Fibroblast of the aortic adventitia (primary cell): ENCODE data around the gene GATAD2A. TPM values are rescaled to one million over a fixed set of nuclear protein-coding genes. Genes with fewer than 3 reads are reported as not detected.

Experiments used
- DNase-seq: peaks from one replicate; pipeline ENCODE4 v3.0.0-alpha.2; 2010; ENCODE audit warnings: low read depth
- H3K4me3 ChIP-seq: 2 replicates; pipeline ENCODE4 v1.5.1; 2011; ENCODE audit warnings: low read depth, mild to moderate bottlenecking, control low read depth, low read length, moderate library complexity
- small RNA-seq: library from RNA; depleted of rRNA; stranded (forward); fragments of <200 nt; gene quantifications from one replicate; pipeline ENCODE3, GENCODE V24; 2012
- total RNA-seq: library from RNA; depleted of rRNA; stranded (reverse); fragments of >200 nt; gene quantifications from 2 replicates; pipeline ENCODE4 v1.2.3, GENCODE V29; 2012; ENCODE audit warnings: low replicate concordance
- TF ChIP-seq, protein P1 (sequence below): IDR thresholded peaks from 2 replicates; pipeline ENCODE4 v1.5.1; 2011; ENCODE audit warnings: mild to moderate bottlenecking, low read length, control low read depth, inconsistent platforms; ENCODE audit not compliant: insufficient read depth

GATAD2A gene
- total RNA-seq, 1 donor = 46.4 TPM

GRCh38 chr19:19558055-19558454 is 152.6 kb downstream of the GATAD2A start:
- TF ChIP-seq, protein P1, sequence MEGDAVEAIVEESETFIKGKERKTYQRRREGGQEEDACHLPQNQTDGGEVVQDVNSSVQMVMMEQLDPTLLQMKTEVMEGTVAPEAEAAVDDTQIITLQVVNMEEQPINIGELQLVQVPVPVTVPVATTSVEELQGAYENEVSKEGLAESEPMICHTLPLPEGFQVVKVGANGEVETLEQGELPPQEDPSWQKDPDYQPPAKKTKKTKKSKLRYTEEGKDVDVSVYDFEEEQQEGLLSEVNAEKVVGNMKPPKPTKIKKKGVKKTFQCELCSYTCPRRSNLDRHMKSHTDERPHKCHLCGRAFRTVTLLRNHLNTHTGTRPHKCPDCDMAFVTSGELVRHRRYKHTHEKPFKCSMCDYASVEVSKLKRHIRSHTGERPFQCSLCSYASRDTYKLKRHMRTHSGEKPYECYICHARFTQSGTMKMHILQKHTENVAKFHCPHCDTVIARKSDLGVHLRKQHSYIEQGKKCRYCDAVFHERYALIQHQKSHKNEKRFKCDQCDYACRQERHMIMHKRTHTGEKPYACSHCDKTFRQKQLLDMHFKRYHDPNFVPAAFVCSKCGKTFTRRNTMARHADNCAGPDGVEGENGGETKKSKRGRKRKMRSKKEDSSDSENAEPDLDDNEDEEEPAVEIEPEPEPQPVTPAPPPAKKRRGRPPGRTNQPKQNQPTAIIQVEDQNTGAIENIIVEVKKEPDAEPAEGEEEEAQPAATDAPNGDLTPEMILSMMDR = no peak
- no peak for DNase-seq

More at GRCh38 chr19:19558055-19558454, 152.6 kb downstream of the GATAD2A start:
- no peak overlapping the region for H3K4me3 ChIP-seq

Small RNAs within 50 kb of the gene (small RNA-seq; reads per million reads assigned to genes)
- not detected for gene MIR640

Other genes with a start within 250 kb of the GATAD2A start
- 0.27 TPM in 1 of 2 replicates, not detected in the other for gene MEF2B, start 235.4 kb upstream of the GATAD2A start, total RNA-seq
- 3.5 and 13.8 TPM in 2 replicates for gene BORCS8, start 213.5 kb upstream of the GATAD2A start, total RNA-seq
- gene RFXANK, start 213.4 kb upstream of the GATAD2A start, total RNA-seq = 38.0 and 61.2 TPM in 2 replicates
- 3.4 and 17.8 TPM in 2 replicates for gene NR2C2AP, start 202.3 kb upstream of the GATAD2A start, total RNA-seq
- gene NCAN, start 193.7 kb upstream of the GATAD2A start, total RNA-seq = not detected in 2 replicates
- gene TM6SF2, start 132.4 kb upstream of the GATAD2A start, total RNA-seq = 0.27 TPM in 1 of 2 replicates, not detected in the other
- 22.6 and 32.4 TPM in 2 replicates for gene SUGP1, start 85.2 kb upstream of the GATAD2A start, total RNA-seq
- 32.4 and 34.6 TPM in 2 replicates for gene MAU2, start 84.8 kb upstream of the GATAD2A start, total RNA-seq
- 1.9 and 4.3 TPM in 2 replicates for gene TSSK6, start 109.9 kb downstream of the GATAD2A start, total RNA-seq
- 127 and 166 TPM in 2 replicates for gene NDUFA13, start 110.5 kb downstream of the GATAD2A start, total RNA-seq
- gene YJEFN3, start 123.2 kb downstream of the GATAD2A start, total RNA-seq = 0.45 and 1.4 TPM in 2 replicates
- 0.18 and 2.5 TPM in 2 replicates for gene CILP2, start 132.6 kb downstream of the GATAD2A start, total RNA-seq
- gene PBX4, start 213.0 kb downstream of the GATAD2A start, total RNA-seq = 0.33 and 0.45 TPM in 2 replicates
- gene LPAR2, start 222.5 kb downstream of the GATAD2A start, total RNA-seq = 0.33 and 1.1 TPM in 2 replicates
- 2.0 and 3.2 TPM in 2 replicates for gene GMIP, start 238.0 kb downstream of the GATAD2A start, total RNA-seq